GM12878 (cell line): ENCODE results near the gene TRAPPC6A.

ENCODE experiments used
- BRCA1 ChIP-seq: IDR thresholded peaks from 2 replicates; pipeline ENCODE4 v1.6.1; 2011; ENCODE audit warnings: low read depth, low read length, improper control_type of control experiment
- CREB1 ChIP-seq: IDR thresholded peaks from 2 replicates; pipeline ENCODE4 v1.6.1; 2012; ENCODE audit warnings: low read depth, mild to moderate bottlenecking, inconsistent platforms
- CTCF ChIP-seq, 3 experiments: IDR thresholded peaks in 2 of 3; conservative IDR thresholded peaks in 1 of 3; 2 replicates each; pipeline ENCODE4 v1.5.1; 2011; ENCODE audit warnings: low read depth in 3 of 3, low read length in 3 of 3, mild to moderate bottlenecking in 3 of 3, control low read depth in 2 of 3, moderate library complexity in 2 of 3, inconsistent platforms in 1 of 3, mixed read lengths in 1 of 3; ENCODE audit not compliant: control insufficient read depth in 2 of 3, insufficient read depth in 1 of 3; ENCODE audit errors: extremely low read depth in 1 of 3
- GABPA ChIP-seq: IDR thresholded peaks from 2 replicates; pipeline ENCODE4 v1.6.1; 2014; ENCODE audit warnings: antibody characterized with exemption, low read depth, mild to moderate bottlenecking, inconsistent platforms
- POLR2A ChIP-seq: IDR thresholded peaks from 2 replicates; pipeline ENCODE4 v1.6.1; 2011; ENCODE audit warnings: low read depth, mild to moderate bottlenecking, low read length
- SMC3 ChIP-seq: IDR thresholded peaks from 2 replicates; pipeline ENCODE4 v1.6.1; 2011; ENCODE audit warnings: low read length, improper control_type of control experiment, borderline replicate concordance
- YY1 ChIP-seq: IDR thresholded peaks from 2 replicates; pipeline ENCODE4 v1.6.1; 2011; ENCODE audit warnings: low read depth, mild to moderate bottlenecking, low read length
- ZBTB33 ChIP-seq: fragments of 450-650 bp; IDR thresholded peaks from 2 replicates; pipeline ENCODE4 v1.6.1; 2017; ENCODE audit warnings: mild to moderate bottlenecking
- TF ChIP-seq, protein P1 (sequence below): fragments of 150-350 bp; IDR thresholded peaks from 2 replicates; pipeline ENCODE4 v1.6.1; 2016; ENCODE audit warnings: low read depth, low read length

DNA sequence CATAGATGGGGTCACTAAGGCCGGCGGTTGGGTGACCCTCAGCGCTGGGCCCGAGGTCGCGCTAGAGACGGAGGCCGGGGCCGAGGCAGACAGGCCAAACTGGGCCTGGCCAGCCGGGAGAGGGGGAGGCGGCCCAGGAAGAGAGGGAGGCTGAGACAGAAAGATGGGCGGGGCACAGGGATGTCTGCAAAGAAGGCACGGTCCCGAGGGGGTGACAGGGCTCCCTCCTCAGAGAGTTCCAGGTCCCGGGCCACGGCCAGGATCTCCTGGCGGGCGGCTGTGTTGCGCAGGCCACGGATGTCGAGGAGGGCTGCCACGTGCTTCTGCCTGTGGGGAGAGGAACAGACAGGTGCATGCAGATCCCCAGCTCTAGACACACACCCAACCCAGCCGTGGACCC lies 35.0 kb upstream of the TRAPPC6A start:
- TF ChIP-seq, protein P1, sequence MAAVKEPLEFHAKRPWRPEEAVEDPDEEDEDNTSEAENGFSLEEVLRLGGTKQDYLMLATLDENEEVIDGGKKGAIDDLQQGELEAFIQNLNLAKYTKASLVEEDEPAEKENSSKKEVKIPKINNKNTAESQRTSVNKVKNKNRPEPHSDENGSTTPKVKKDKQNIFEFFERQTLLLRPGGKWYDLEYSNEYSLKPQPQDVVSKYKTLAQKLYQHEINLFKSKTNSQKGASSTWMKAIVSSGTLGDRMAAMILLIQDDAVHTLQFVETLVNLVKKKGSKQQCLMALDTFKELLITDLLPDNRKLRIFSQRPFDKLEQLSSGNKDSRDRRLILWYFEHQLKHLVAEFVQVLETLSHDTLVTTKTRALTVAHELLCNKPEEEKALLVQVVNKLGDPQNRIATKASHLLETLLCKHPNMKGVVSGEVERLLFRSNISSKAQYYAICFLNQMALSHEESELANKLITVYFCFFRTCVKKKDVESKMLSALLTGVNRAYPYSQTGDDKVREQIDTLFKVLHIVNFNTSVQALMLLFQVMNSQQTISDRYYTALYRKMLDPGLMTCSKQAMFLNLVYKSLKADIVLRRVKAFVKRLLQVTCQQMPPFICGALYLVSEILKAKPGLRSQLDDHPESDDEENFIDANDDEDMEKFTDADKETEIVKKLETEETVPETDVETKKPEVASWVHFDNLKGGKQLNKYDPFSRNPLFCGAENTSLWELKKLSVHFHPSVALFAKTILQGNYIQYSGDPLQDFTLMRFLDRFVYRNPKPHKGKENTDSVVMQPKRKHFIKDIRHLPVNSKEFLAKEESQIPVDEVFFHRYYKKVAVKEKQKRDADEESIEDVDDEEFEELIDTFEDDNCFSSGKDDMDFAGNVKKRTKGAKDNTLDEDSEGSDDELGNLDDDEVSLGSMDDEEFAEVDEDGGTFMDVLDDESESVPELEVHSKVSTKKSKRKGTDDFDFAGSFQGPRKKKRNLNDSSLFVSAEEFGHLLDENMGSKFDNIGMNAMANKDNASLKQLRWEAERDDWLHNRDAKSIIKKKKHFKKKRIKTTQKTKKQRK, result no peak
- TF ChIP-seq CREB1 (no peak), POLR2A (no peak), GABPA (no peak), BRCA1 (no peak), YY1 (no peak), ZBTB33 (no peak), SMC3 (no peak), CTCF (IDR thresholded peaks at IDR 0.05 in 2 of 3, conservative IDR thresholded peaks at IDR 0.05 in 1 of 3; ENCODE audit: control insufficient read depth in 2 of 3, extremely low read depth in 1 of 3, insufficient read depth in 1 of 3, low read depth in 3 of 3, low read length in 3 of 3) (no peak)
